Ascending aorta (tissue), 2 donors: ENCODE measurements around the gene KLRK1. TPM values are rescaled to one million over a fixed set of nuclear protein-coding genes. Genes with fewer than 3 reads are reported as not detected.

Source experiments
- DNase-seq, 2 donors: peaks; one replicate each; pipeline ENCODE4 v3.0.0-alpha.2; 2019; ENCODE audit warnings: low spot score in 2 of 2
- H3K27ac ChIP-seq, 2 donors: fragments of 200-600 bp; sonication (generic); one replicate each; pipeline ENCODE4 v1.5.1; 2016 to 2017; ENCODE audit warnings: mild to moderate bottlenecking in 1 of 2
- H3K27me3 ChIP-seq: fragments of 200-600 bp; sonication (generic); one replicate; pipeline ENCODE4 v1.5.1; 2017
- H3K36me3 ChIP-seq, 2 donors: fragments of 200-600 bp; sonication (generic); one replicate each; pipeline ENCODE4 v1.5.1; 2016
- H3K4me1 ChIP-seq, 2 donors: fragments of 200-600 bp; sonication (generic); one replicate each; pipeline ENCODE4 v1.5.1; 2016 to 2017; ENCODE audit warnings: mild to moderate bottlenecking in 1 of 2
- H3K4me3 ChIP-seq, 2 donors: fragments of 200-600 bp; sonication (generic); one replicate each; pipeline ENCODE4 v1.5.1; 2016 to 2017; ENCODE audit warnings: mild to moderate bottlenecking in 1 of 2
- H3K9me3 ChIP-seq, 2 donors: fragments of 200-600 bp; sonication (generic); one replicate each; pipeline ENCODE4 v1.5.1; 2016
- CTCF ChIP-seq, 3 experiments: fragments of 200-600 bp in 2 of 3; fragments of 450-650 bp in 1 of 3; sonication (generic) in 2 of 3; IDR thresholded peaks; one replicate each; pipeline ENCODE4 v1.5.1; 2016 to 2019; ENCODE audit warnings: antibody characterized with exemption in 3 of 3, mild to moderate bottlenecking in 1 of 3, moderate library complexity in 1 of 3
- intact Hi-C: fragments of 100-400 bp; cut with DNase I; formaldehyde crosslinking; loops from one replicate; pipeline ENCODE4 v1.15.1; 2023
- total RNA-seq: library from RNA; depleted of rRNA; stranded (reverse); fragments of >200 nt; gene quantifications from one replicate; pipeline ENCODE4 v1.1.0, GENCODE V29; 2016

KLRK1 gene
- total RNA-seq, 1 donor from 2014 or later: not detected

- Histone ChIP-seq H3K27me3 (no peaks in the 10 kb centered on the region), H3K27ac (no peak overlapping the region), H3K4me3 (no peak overlapping the region), H3K36me3 (no peaks in the 10 kb centered on the region), H3K9me3 (no peaks in the 10 kb centered on the region), H3K4me1 (no peaks in the 10 kb centered on the region)
- DNase-seq: no peak
- intact Hi-C loops: no loop called here
- TF ChIP-seq CTCF (IDR thresholded peaks at IDR 0.05): no peak
These were observed 19.0 kb upstream of the KLRK1 start for GRCh38 chr12:10408842-10409241.

GRCh38 chr12:10406725-10407124 is 16.9 kb upstream of the KLRK1 start:
- intact Hi-C loops: no loop called here
- no peak overlapping the region for H3K27ac ChIP-seq
- peak in 1 of 2 donors; percentile 25 for DNase-seq
- no peaks in the 10 kb centered on the region for H3K4me1 ChIP-seq
- no peaks in the 10 kb centered on the region for H3K27me3 ChIP-seq
- H3K4me3 ChIP-seq: no peak overlapping the region
- H3K9me3 ChIP-seq: no peaks in the 10 kb centered on the region
- H3K36me3 ChIP-seq: no peaks in the 10 kb centered on the region
- no peak for TF ChIP-seq CTCF (IDR thresholded peaks at IDR 0.05)

- no peaks in the 10 kb centered on the region for H3K36me3 ChIP-seq
- intact Hi-C loops: no loop called here
- H3K4me3 ChIP-seq: no peak overlapping the region
- no peaks in the 10 kb centered on the region for H3K9me3 ChIP-seq
- H3K27ac ChIP-seq: no peak overlapping the region
- H3K27me3 ChIP-seq: no peaks in the 10 kb centered on the region
- DNase-seq: no peak
- no peak for TF ChIP-seq CTCF (IDR thresholded peaks at IDR 0.05)
- H3K4me1 ChIP-seq: no peaks in the 10 kb centered on the region
These were observed 15.5 kb upstream of the KLRK1 start for GRCh38 chr12:10405294-10405693.

GRCh38 chr12:10404798-10405197 is 15.0 kb upstream of the KLRK1 start:
- Histone ChIP-seq H3K27me3 (no peaks in the 10 kb centered on the region), H3K36me3 (no peaks in the 10 kb centered on the region), H3K9me3 (no peaks in the 10 kb centered on the region), H3K4me3 (no peak overlapping the region), H3K27ac (no peak overlapping the region), H3K4me1 (no peaks in the 10 kb centered on the region)
- TF ChIP-seq CTCF (IDR thresholded peaks at IDR 0.05): no peak
- intact Hi-C loops: no loop called here
- DNase-seq: no peak

GRCh38 chr12:10400829-10401228 is 11.0 kb upstream of the KLRK1 start:
- TF ChIP-seq CTCF (IDR thresholded peaks at IDR 0.05): no peak
- H3K36me3 ChIP-seq: no peaks in the 10 kb centered on the region
- H3K4me1 ChIP-seq: no peaks in the 10 kb centered on the region
- H3K9me3 ChIP-seq: no peaks in the 10 kb centered on the region
- no peak overlapping the region for H3K27ac ChIP-seq
- DNase-seq: no peak
- H3K27me3 ChIP-seq: no peaks in the 10 kb centered on the region
- no peak overlapping the region for H3K4me3 ChIP-seq
- intact Hi-C loops: no loop called here

GRCh38 chr12:10398168-10398567 is 8.3 kb upstream of the KLRK1 start:
- H3K27me3 ChIP-seq: no peaks in the 10 kb centered on the region
- intact Hi-C loops: no loop called here
- no peaks in the 10 kb centered on the region for H3K36me3 ChIP-seq
- no peak overlapping the region for H3K4me3 ChIP-seq
- DNase-seq: no peak
- no peaks in the 10 kb centered on the region for H3K4me1 ChIP-seq
- no peaks in the 10 kb centered on the region for H3K9me3 ChIP-seq
- H3K27ac ChIP-seq: no peak overlapping the region
- TF ChIP-seq CTCF (IDR thresholded peaks at IDR 0.05): no peak
